OCI-M1 (cell line): ENCODE results near the gene LCN2.
"Not testable (repeated sequence)": the region's sequence is repeated elsewhere in the genome, so short reads cannot be mapped to it uniquely, and the experiment has no call there.

Source experiments
- DNase-seq: peaks from one replicate; lab custom pipeline; 2025; lab: John Stamatoyannopoulos, UW

Gene LCN2

GRCh38 chr9:128128836-128129590 lies 20.2 kb upstream of the LCN2 start:
- no peak for DNase-seq

- peak; percentile 4 for DNase-seq
These were observed 19.2 kb upstream of the LCN2 start for GRCh38 chr9:128129976-128130590.

- DNase-seq: not testable (repeated sequence)
These were observed 18.6 kb upstream of the LCN2 start for GRCh38 chr9:128130651-128131050.

GRCh38 chr9:128131346-128131745 lies 17.9 kb upstream of the LCN2 start:
- DNase-seq: not testable (repeated sequence)

GRCh38 chr9:128132139-128132538 lies 17.1 kb upstream of the LCN2 start:
- DNase-seq: not testable (repeated sequence)

- DNase-seq: not testable (repeated sequence)
These were observed 13.7 kb upstream of the LCN2 start for GRCh38 chr9:128135561-128135960.

- DNase-seq: peak; percentile 44
These were observed 12.1 kb upstream of the LCN2 start for GRCh38 chr9:128136816-128137793.

- DNase-seq: no peak
These were observed 11.3 kb upstream of the LCN2 start for GRCh38 chr9:128138001-128138400.

GRCh38 chr9:128139621-128140020 lies 9.6 kb upstream of the LCN2 start:
- no peak for DNase-seq

- no peak for DNase-seq
These were observed 7.6 kb upstream of the LCN2 start for GRCh38 chr9:128141604-128142003.

GRCh38 chr9:128142061-128142460 lies 7.2 kb upstream of the LCN2 start:
- no peak for DNase-seq

- DNase-seq: no peak
These were observed 6.7 kb upstream of the LCN2 start for GRCh38 chr9:128142596-128142995.

- DNase-seq: no peak
These were observed 5.6 kb upstream of the LCN2 start for GRCh38 chr9:128143525-128144238.

- no peak for DNase-seq
These were observed 4.7 kb upstream of the LCN2 start for GRCh38 chr9:128144239-128145181.

GRCh38 chr9:128145536-128145935 lies 3.7 kb upstream of the LCN2 start:
- no peak for DNase-seq

- no peak for DNase-seq
These were observed 3.3 kb upstream of the LCN2 start for GRCh38 chr9:128145951-128146351.

- DNase-seq: no peak
These were observed 2.6 kb upstream of the LCN2 start for GRCh38 chr9:128146591-128147120.

GRCh38 chr9:128148509-128149000 lies 698 bp upstream of the LCN2 start:
- no peak for DNase-seq

GRCh38 chr9:128149951-128150593 lies 819 bp downstream of the LCN2 start:
- peak; percentile 49 for DNase-seq
